SK-N-MC (cell line): Measurements from ENCODE around the gene ANP32A.

Experiments used
- EZH2 ChIP-seq: fragments of 200-600 bp; sonication (generic); IDR thresholded peaks from one replicate; pipeline ENCODE4 v1.6.1; 2017; ENCODE audit warnings: antibody characterized with exemption
- POLR2AphosphoS5 ChIP-seq: IDR thresholded peaks from 2 replicates; pipeline ENCODE4 v1.6.1; 2012; ENCODE audit warnings: mild to moderate bottlenecking, low read depth, low read length, borderline replicate concordance

GRCh38 chr15:68807249-68807648 is 13.4 kb downstream of the ANP32A start:
- TF ChIP-seq EZH2 (no peak), POLR2AphosphoS5 (no peak)
